Gastrocnemius medialis (tissue), 4 donors: ENCODE measurements around the gene STARD13. TPM values are rescaled to one million over a fixed set of nuclear protein-coding genes. Genes with fewer than 3 reads are reported as not detected.

ENCODE experiments used
- ATAC-seq, 2 donors: fragments of 150-250 bp; one replicate each; pipeline ENCODE4 v1.9.1; 2016
- DNase-seq, 2 donors: peaks; one replicate each; pipeline ENCODE4 v3.0.0-alpha.2; 2019
- H3K27ac ChIP-seq, 4 donors: fragments of 200-600 bp; sonication (generic); 1 replicate in 1 of 4; 2 replicates in 3 of 4; pipeline ENCODE4 v1.5.1; 2016 to 2018; ENCODE audit warnings: mild to moderate bottlenecking in 2 of 4, moderate library complexity in 1 of 4
- H3K27me3 ChIP-seq, 3 donors: fragments of 200-600 bp; sonication (generic) in 2 of 3; 1 replicate in 1 of 3; 2 replicates in 2 of 3; pipeline versions ENCODE4 v1.5.1 to v1.6.0; 2016 to 2019; ENCODE audit warnings: mild to moderate bottlenecking in 1 of 3, moderate library complexity in 1 of 3
- H3K36me3 ChIP-seq, 2 donors: fragments of 200-600 bp; sonication (generic) in 1 of 2; one replicate each; pipeline ENCODE4 v1.5.1; 2017 to 2018
- H3K4me1 ChIP-seq, 2 donors: fragments of 200-600 bp; sonication (generic) in 1 of 2; one replicate each; pipeline ENCODE4 v1.5.1; 2016 to 2017; ENCODE audit warnings: mild to moderate bottlenecking in 2 of 2
- H3K4me3 ChIP-seq, 4 donors: fragments of 200-600 bp; sonication (generic) in 3 of 4; 1 replicate in 1 of 4; 2 replicates in 3 of 4; pipeline ENCODE4 v1.5.1; 2016 to 2019; ENCODE audit warnings: mild to moderate bottlenecking in 2 of 4
- H3K9me3 ChIP-seq, 3 donors: fragments of 200-600 bp; sonication (generic) in 2 of 3; 1 replicate in 1 of 3; 2 replicates in 2 of 3; pipeline ENCODE4 v1.5.1; 2016 to 2019
- POLR2A ChIP-seq, 2 donors: fragments of 450-650 bp; IDR thresholded peaks; one replicate each; pipeline ENCODE4 v1.6.1; 2017; ENCODE audit warnings: antibody characterized with exemption in 2 of 2, mild to moderate bottlenecking in 2 of 2, moderate library complexity in 2 of 2
- in situ Hi-C, 4 donors: fragments of 200-750 bp; cut with MboI; loops; one replicate each; pipeline versions ENCODE4 v1.15.0 to v1.8.0; 2017; ENCODE audit warnings: low sequenced_read_pairs in 4 of 4
- intact Hi-C: fragments of 100-400 bp; cut with DNase I; formaldehyde crosslinking; loops from one replicate; pipeline ENCODE4 v1.15.1; 2023; ENCODE audit warnings: low total_unique reads
- total RNA-seq, 4 donors: library from RNA; depleted of rRNA; stranded (reverse); fragments of >200 nt; gene quantifications; one replicate each; pipeline versions ENCODE4 v1.1.0 to v1.2.3, GENCODE V29; 2016
- TF ChIP-seq, protein P1 (sequence below), 5 experiments: fragments of 450-650 bp in 3 of 5; fragments of 200-600 bp in 2 of 5; sonication (generic) in 2 of 5; IDR thresholded peaks in 4 of 5; conservative IDR thresholded peaks in 1 of 5; 1 replicate in 4 of 5; 2 replicates in 1 of 5; pipeline ENCODE4 v1.5.1; 2016 to 2019; ENCODE audit warnings: antibody characterized with exemption in 5 of 5, mild to moderate bottlenecking in 3 of 5, moderate library complexity in 3 of 5

Gene STARD13
- total RNA-seq, 4 donors from 2014 or later, result 7.7 to 19.3 (median 12.0) TPM

- intact Hi-C loops, result no loop called here
- ATAC-seq (no peak), DNase-seq (no peak)
- no peaks in the 10 kb centered on the region for H3K36me3 ChIP-seq
- no peak overlapping the region for H3K27ac ChIP-seq
- TF ChIP-seq POLR2A (IDR thresholded peaks at IDR 0.05), result no peak
- TF ChIP-seq, protein P1, sequence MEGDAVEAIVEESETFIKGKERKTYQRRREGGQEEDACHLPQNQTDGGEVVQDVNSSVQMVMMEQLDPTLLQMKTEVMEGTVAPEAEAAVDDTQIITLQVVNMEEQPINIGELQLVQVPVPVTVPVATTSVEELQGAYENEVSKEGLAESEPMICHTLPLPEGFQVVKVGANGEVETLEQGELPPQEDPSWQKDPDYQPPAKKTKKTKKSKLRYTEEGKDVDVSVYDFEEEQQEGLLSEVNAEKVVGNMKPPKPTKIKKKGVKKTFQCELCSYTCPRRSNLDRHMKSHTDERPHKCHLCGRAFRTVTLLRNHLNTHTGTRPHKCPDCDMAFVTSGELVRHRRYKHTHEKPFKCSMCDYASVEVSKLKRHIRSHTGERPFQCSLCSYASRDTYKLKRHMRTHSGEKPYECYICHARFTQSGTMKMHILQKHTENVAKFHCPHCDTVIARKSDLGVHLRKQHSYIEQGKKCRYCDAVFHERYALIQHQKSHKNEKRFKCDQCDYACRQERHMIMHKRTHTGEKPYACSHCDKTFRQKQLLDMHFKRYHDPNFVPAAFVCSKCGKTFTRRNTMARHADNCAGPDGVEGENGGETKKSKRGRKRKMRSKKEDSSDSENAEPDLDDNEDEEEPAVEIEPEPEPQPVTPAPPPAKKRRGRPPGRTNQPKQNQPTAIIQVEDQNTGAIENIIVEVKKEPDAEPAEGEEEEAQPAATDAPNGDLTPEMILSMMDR (IDR thresholded peaks at IDR 0.05 in 4 of 5, conservative IDR thresholded peaks at IDR 0.05 in 1 of 5), result no peak
- H3K4me1 ChIP-seq, result no peaks in the 10 kb centered on the region
- H3K4me3 ChIP-seq, result no peak overlapping the region
- H3K27me3 ChIP-seq, result no peaks in the 10 kb centered on the region
- H3K9me3 ChIP-seq, result no peaks in the 10 kb centered on the region
- in situ Hi-C loops, result no loop called here
Observed at GRCh38 chr13:33096886-33097605, 188.5 kb downstream of the STARD13 start.

DNA sequence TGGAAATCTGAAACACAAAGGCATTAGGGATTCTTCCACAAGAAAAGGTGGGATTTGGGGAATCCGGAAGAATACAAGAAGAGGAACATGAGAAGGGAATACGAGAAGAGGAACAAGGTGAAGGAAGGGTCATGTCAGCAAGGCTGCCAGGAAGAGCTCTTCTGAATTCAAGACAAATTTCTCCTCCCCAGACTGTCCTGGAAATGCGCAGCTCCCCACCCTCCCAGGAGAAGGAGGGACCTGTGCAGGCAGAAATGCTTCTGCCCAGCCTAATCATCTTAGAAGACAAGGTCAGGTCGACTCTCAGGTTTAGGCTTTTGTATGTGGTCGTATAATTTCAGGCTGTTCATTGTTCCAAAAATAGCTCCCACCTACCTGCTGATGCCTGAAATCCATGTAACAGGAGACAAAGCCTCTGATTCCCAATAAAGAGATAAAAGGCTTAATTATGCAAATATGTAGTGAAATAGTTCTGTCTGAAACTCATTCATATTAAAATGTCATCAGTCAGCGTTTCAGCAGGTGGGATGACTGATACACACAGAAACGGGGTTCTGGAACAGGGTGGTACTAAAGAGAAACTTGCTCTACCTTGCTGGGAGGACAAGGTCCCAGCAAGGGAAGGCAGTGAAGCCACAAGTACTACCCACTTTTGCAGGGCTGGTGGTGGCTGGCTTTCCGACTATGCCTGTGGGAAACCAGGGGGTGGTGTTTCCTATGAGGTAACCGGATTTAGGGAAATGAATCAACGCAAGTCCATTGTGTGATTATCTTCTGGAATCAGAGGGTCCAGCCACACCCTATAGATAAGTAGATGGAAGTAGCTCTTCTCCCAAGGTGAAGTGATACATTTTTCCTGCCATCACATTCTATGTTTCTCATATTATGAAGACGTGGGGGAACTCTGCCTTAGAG lies 193.2 kb downstream of the STARD13 start:
- no peaks in the 10 kb centered on the region for H3K27me3 ChIP-seq
- DNase-seq (no peak), ATAC-seq (peak in 1 of 2 donors; percentile 49)
- intact Hi-C loops (no loop called here), in situ Hi-C loops (no loop called here)
- H3K4me3 ChIP-seq, result no peak overlapping the region
- peak overlapping the region; percentile 3 to 56 (median 26) for H3K27ac ChIP-seq
- H3K4me1 ChIP-seq, result peaks cover 0 to 5% of the 10 kb centered on the region in 2 donors
- no peaks in the 10 kb centered on the region for H3K36me3 ChIP-seq
- TF ChIP-seq POLR2A (IDR thresholded peaks at IDR 0.05), result no peak
- TF ChIP-seq, protein P1 (IDR thresholded peaks at IDR 0.05 in 4 of 5, conservative IDR thresholded peaks at IDR 0.05 in 1 of 5), result no peak
- H3K9me3 ChIP-seq, result no peaks in the 10 kb centered on the region

GRCh38 chr13:33091415-33091774 lies 194.2 kb downstream of the STARD13 start:
- Histone ChIP-seq H3K36me3 (no peaks in the 10 kb centered on the region), H3K4me3 (no peak overlapping the region), H3K27me3 (no peaks in the 10 kb centered on the region), H3K27ac (peak overlapping the region in 3 of 4 donors; percentile 3 to 56 (median 20)), H3K4me1 (peaks cover 0 to 5% of the 10 kb centered on the region in 2 donors), H3K9me3 (no peaks in the 10 kb centered on the region)
- DNase-seq (no peak), ATAC-seq (no peak)
- TF ChIP-seq, protein P1 (IDR thresholded peaks at IDR 0.05 in 4 of 5, conservative IDR thresholded peaks at IDR 0.05 in 1 of 5), result no peak
- TF ChIP-seq POLR2A (IDR thresholded peaks at IDR 0.05), result no peak
- in situ Hi-C loops (no loop called here), intact Hi-C loops (no loop called here)

GRCh38 chr13:33090755-33091414 lies 194.7 kb downstream of the STARD13 start:
- DNase-seq, result no peak
- TF ChIP-seq, protein P1 (IDR thresholded peaks at IDR 0.05 in 4 of 5, conservative IDR thresholded peaks at IDR 0.05 in 1 of 5), result no peak
- no peak for TF ChIP-seq POLR2A (IDR thresholded peaks at IDR 0.05)
- no peaks in the 10 kb centered on the region for H3K36me3 ChIP-seq
- in situ Hi-C loops (no loop called here), intact Hi-C loops (no loop called here)
- H3K9me3 ChIP-seq, result no peaks in the 10 kb centered on the region
- H3K27ac ChIP-seq, result peak overlapping the region in 2 of 4 donors; percentile 24 to 56
- no peak overlapping the region for H3K4me3 ChIP-seq
- H3K4me1 ChIP-seq, result peaks cover 0 to 5% of the 10 kb centered on the region in 2 donors
- no peaks in the 10 kb centered on the region for H3K27me3 ChIP-seq
- ATAC-seq, result no peak
